NCI-H748 (cell line): ENCODE data around the gene CRIM1.

Source experiments
- DNase-seq: peaks from one replicate; lab custom pipeline; 2025; ENCODE audit not compliant: unreplicated experiment; lab: John Stamatoyannopoulos, UW

The CRIM1 gene

DNA sequence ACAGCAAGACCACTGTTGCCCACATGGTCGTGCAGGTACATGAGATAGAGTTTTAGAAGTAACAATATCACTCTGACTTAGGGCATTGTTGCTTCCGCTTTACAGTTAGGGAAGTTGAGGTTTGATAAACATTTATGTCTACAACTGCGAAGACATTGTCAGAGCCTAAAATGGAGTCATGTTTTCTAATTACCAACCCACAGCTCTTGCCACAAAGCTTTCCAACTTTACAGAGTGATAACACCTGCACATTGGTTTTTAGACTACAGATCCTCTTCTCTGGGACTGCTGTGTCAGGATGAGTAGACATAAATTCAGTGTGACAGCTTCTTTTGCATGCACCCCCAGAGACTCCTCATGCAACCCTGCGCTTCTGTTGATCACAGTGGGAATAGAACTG is 123.4 kb downstream of the CRIM1 start:
- no peak for DNase-seq

DNA sequence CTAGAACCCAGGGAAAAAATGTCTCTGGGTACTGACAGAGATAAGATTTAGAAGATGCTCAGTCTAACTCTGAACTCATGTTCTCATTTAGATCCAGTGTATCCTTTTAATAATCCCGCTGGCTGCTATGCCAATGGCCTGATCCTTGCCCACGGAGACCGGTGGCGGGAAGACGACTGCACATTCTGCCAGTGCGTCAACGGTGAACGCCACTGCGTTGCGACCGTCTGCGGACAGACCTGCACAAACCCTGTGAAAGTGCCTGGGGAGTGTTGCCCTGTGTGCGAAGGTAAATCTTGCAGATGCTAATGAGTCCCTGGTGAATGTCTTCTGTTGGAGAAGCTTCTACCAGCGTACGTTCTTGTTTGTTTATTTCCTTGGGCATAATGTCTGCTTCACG is 123.8 kb downstream of the CRIM1 start:
- no peak for DNase-seq

DNA sequence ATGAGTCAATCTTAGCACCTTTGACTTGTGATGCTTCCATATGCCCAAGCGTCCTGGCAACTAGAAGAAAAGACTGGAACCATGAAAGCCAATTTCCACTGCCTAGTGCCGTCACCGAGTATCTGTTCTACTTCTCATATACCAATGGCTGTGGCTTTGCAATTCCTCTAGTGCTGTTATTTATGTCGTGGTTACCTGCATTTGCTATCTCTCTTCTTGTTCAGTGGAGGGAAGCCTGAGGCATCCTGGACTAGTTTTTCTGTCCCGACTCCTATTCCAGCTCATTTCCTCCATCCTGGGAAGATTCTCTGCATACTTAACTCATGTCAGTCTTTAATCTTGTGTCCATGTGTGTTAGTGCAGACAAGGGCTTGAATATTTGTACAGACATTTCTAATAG is 124.5 kb downstream of the CRIM1 start:
- DNase-seq, result no peak

GRCh38 chr2:36480636-36481035 is 125.1 kb downstream of the CRIM1 start:
- DNase-seq, result no peak

- DNase-seq, result no peak
These were observed 126.1 kb downstream of the CRIM1 start for GRCh38 chr2:36481709-36482108.

GRCh38 chr2:36482576-36483214 is 127.1 kb downstream of the CRIM1 start:
- DNase-seq, result no peak

GRCh38 chr2:36483290-36483689 is 127.7 kb downstream of the CRIM1 start:
- no peak for DNase-seq

DNA sequence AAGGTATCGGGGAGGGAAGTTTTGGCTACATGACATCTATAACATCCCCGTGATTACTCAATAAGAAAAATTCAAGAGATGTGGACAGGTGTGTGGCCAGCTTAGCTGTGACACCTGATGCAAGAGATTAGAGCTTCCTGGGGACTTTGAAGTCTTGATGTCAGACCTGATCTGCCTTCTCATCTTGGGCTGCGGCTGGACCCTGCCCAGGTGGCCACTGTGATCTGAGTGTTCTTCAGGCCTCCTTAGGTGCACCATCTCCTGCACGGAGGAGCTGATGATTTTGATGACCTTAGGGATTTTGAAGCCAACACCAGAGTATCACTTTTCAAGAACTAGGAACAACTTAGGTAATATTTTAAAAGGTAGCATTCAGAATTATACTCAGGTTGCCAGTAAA is 128.9 kb downstream of the CRIM1 start:
- no peak for DNase-seq

DNA sequence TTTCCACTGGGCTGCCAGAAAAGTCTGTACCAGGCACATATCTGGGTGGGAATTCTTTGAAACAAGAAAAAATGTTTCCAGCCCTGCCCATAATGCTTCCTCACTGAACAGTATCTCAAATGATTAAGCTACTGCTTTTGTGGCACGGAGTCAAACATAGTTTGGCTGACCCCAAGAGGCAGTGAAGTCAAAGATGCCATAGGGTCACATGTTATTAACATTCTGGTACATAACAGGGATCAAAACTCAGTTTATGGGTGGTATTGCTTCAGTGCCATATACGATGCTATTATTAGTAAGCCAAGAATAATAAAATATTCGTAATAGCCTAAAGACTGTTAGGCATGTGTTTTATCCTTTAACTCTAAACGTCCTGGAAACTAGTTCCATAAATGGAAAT is 129.9 kb downstream of the CRIM1 start:
- DNase-seq, result no peak

GRCh38 chr2:36486521-36487044 is 131.0 kb downstream of the CRIM1 start:
- DNase-seq, result no peak

DNA sequence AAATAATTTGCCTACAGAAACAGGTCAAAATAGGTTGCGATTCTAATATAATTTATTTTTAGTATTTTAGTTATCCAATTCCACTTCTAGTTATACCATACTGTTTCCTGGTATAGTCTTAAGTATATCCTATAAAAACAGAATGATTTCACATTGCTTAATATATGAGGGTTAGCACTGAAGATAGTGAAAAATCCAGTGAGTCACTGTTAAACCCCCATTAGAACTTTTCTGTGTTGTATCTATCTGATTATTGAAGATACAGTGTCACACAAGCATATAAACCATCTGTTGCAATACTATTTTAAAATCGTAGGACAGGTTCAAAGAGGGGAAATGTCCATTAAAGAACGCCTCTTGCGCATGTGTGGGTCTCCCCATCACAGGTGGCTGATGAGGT is 132.4 kb downstream of the CRIM1 start:
- no peak for DNase-seq

- no peak for DNase-seq
These were observed 133.7 kb downstream of the CRIM1 start for GRCh38 chr2:36489281-36489680.

- DNase-seq, result no peak
These were observed 135.2 kb downstream of the CRIM1 start for GRCh38 chr2:36490749-36491148.

DNA sequence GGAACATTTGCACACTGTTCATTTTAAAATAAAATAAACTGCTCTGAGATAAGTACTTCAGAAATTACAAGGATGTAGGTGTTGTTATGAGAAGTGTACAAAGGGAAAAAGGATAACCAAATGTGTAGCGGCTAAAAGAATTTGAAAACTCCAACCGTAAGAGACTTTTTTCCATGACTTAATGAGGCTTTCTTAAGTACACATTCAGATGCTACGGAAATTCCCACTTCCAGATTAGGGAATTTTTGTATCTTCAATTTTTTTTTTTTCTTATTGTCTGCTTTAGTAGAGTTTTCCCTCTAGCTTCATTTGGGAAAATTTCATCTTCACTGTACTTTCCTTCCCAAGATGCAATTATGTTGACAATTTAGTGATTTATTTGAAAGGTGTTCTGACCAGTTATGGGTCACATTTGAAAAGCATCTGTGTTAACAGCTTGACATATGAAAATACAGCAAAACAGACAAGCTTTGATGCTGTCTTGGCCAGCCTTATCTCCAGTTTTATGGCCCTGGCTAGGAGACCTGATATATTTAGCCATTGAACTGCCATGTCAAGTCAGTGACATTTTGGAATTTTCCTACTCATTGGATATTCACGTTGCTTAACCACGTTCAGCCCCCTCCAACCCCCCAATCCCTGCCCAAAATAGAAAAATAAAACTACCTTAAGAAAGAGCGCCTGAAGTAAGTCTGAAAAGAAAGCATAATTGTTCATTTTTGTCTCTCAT is 136.8 kb downstream of the CRIM1 start:
- DNase-seq, result no peak

- no peak for DNase-seq
These were observed 137.7 kb downstream of the CRIM1 start for GRCh38 chr2:36493306-36493705.

DNA sequence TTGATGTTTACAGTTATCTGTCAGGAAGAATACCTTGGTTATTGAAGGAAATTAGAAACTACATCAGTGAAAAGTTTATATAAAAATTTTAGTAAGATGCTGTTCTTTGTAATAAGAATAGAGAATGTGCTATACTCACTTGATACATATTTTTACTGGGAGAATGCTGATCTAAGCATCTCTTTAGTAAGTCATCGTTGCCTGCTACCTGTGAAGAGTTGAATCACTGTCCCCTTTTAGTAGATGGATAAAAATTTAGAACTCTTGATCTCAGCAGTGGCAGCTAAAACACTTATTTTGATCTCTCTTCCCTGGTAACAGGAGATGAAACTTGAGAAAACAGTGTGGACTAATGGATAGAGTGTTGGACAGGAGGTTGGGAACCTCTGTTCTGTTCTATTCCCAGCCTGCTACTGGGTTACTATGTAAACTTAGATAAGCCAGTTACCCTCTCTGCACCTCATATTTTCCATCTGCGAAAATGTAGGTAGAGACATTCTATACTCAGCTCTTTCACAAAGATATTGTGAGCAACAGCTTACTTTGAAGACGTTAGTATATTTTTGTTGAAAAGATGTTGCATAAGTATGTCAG is 142.1 kb downstream of the CRIM1 start:
- DNase-seq, result no peak

GRCh38 chr2:36499128-36499820 is 143.7 kb downstream of the CRIM1 start:
- DNase-seq, result no peak

GRCh38 chr2:36500072-36500471 is 144.5 kb downstream of the CRIM1 start:
- DNase-seq, result no peak

- no peak for DNase-seq
These were observed 146.5 kb downstream of the CRIM1 start for GRCh38 chr2:36502081-36502480.

DNA sequence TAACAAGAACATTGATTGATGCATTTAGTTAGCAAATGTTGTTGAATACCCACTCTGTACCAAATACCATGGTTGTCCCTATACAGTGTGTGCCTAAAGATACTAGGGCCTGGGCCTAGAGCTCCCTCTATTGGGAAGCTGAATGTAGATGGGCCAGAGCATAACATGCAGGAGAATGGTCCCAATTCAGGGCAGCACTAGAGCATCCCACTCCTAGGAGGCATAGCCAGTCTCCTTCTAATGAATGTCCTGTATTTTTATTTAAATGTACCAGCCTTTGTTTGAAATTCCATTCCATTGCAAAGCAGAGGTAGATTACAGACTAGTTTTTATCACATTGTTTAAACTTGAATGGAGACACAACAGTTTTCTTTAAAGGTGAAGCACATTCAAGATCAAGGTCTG is 151.8 kb downstream of the CRIM1 start:
- peak; percentile 59 for DNase-seq

DNA sequence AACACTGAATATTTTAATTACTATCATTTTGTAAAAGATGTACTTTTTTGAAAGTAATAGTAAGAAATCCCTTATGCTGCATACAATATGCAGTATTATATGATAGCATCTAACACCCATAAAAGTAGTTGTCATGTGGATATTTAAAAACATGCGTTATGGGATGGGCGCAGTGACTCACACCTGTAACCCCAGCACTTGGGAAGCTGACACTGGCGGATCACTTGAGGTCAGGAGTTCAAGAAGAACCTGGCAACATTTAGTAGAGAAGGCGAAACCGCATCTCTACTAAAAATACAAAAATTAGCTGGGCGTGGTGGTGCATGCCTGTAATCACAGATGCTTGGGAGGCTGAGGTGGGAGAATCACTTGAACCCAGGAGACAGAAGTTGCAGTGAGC is 153.5 kb downstream of the CRIM1 start:
- DNase-seq, result no peak
